DMS153 treated with DMSO at 0.1 percent for 48 hours (cell line): Measurements from ENCODE around the gene CCDC30.
A peak's percentile ranks its signal among the peaks of the same experiment; 100 is the strongest.
"Not testable (repeated sequence)": the region's sequence is repeated elsewhere in the genome, so short reads cannot be mapped to it uniquely, and the experiment has no call there.

Experiments
- DNase-seq: peaks from one replicate; lab custom pipeline; 2025; ENCODE audit not compliant: unreplicated experiment; lab: John Stamatoyannopoulos, UW

Gene CCDC30

GRCh38 chr1:42639116-42639515 is 176.0 kb downstream of the CCDC30 start:
- no peak for DNase-seq

- no peak for DNase-seq
Measured at GRCh38 chr1:42646056-42646455, 183.0 kb downstream of the CCDC30 start.

GRCh38 chr1:42657201-42657600 is 194.1 kb downstream of the CCDC30 start:
- DNase-seq, result no peak

GRCh38 chr1:42657981-42658876 is 195.1 kb downstream of the CCDC30 start, which contains the start of gene PPIH:
Gene PPIH, plus strand, starts transcription at chr1:42658423. Its CDS starts 24 bp downstream, at chr1:42658447.
- peak; percentile 99 for DNase-seq

- no peak for DNase-seq
Measured at GRCh38 chr1:42658877-42659337, 195.8 kb downstream of the CCDC30 start.

- DNase-seq, result no peak
Measured at GRCh38 chr1:42660907-42661500, 197.9 kb downstream of the CCDC30 start.

- DNase-seq, result no peak
Measured at GRCh38 chr1:42669936-42670335, 206.8 kb downstream of the CCDC30 start.

- DNase-seq, result no peak
Measured at GRCh38 chr1:42670425-42670824, 207.3 kb downstream of the CCDC30 start.

- DNase-seq, result no peak
Measured at GRCh38 chr1:42674214-42674613, 211.1 kb downstream of the CCDC30 start.

- DNase-seq, result no peak
Measured at GRCh38 chr1:42674682-42675081, 211.6 kb downstream of the CCDC30 start.

GRCh38 chr1:42675467-42675866 is 212.4 kb downstream of the CCDC30 start:
- DNase-seq, result no peak

GRCh38 chr1:42676534-42677087 is 213.5 kb downstream of the CCDC30 start:
- DNase-seq, result no peak

GRCh38 chr1:42679364-42679983 is 216.4 kb downstream of the CCDC30 start:
- DNase-seq, result no peak

GRCh38 chr1:42680055-42680454 is 217.0 kb downstream of the CCDC30 start:
- DNase-seq, result no peak

- peak; percentile 54 for DNase-seq
Measured at GRCh38 chr1:42680921-42681683, 218.0 kb downstream of the CCDC30 start.

GRCh38 chr1:42681741-42682483 is 218.8 kb downstream of the CCDC30 start, which contains the start of gene YBX1:
Gene YBX1, plus strand, starts transcription at chr1:42682418. Its CDS starts 148 bp downstream, at chr1:42682566.
- DNase-seq, result peak; percentile 99

GRCh38 chr1:42682484-42682738 is 219.3 kb downstream of the CCDC30 start:
- not testable (repeated sequence) for DNase-seq

GRCh38 chr1:42682739-42683531 is 219.8 kb downstream of the CCDC30 start:
- DNase-seq, result peak; percentile 23

- DNase-seq, result no peak
Measured at GRCh38 chr1:42684139-42684538, 221.1 kb downstream of the CCDC30 start.
